Measurements from ENCODE around the gene ZNF445.
A peak's percentile ranks its signal among the peaks of the same experiment; 100 is the strongest.

ZNF445 gene

DNA sequence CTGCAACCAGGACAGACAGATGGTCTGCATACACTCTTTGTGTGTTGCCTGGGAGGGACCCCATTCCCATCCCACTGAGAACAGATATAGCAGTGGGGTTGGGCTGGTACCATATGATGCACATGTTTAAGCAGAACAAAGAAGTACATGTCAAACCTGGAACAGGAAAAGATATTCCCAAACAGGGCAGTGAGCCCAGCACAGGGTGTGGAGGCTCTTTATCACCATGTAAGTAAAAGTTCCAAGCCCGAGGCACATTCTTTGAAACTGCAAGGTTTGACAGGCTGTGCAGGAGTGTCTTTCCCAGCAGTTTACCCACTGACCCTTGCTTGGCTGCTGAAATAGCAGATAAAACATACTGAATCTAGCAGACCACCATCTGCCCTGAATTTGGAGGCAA is 5.3 kb upstream of the ZNF445 start:
- no peaks in the 10 kb centered on the region for H3F3A ChIP-seq (ENCODE audit: insufficient read depth)
- TF ChIP-seq, protein P1, sequence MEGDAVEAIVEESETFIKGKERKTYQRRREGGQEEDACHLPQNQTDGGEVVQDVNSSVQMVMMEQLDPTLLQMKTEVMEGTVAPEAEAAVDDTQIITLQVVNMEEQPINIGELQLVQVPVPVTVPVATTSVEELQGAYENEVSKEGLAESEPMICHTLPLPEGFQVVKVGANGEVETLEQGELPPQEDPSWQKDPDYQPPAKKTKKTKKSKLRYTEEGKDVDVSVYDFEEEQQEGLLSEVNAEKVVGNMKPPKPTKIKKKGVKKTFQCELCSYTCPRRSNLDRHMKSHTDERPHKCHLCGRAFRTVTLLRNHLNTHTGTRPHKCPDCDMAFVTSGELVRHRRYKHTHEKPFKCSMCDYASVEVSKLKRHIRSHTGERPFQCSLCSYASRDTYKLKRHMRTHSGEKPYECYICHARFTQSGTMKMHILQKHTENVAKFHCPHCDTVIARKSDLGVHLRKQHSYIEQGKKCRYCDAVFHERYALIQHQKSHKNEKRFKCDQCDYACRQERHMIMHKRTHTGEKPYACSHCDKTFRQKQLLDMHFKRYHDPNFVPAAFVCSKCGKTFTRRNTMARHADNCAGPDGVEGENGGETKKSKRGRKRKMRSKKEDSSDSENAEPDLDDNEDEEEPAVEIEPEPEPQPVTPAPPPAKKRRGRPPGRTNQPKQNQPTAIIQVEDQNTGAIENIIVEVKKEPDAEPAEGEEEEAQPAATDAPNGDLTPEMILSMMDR (IDR thresholded peaks at IDR 0.05; ENCODE audit: insufficient read depth, low read length, poor library complexity, severe bottlenecking): no peak
- no peak for TF ChIP-seq EZH2phosphoT487 (conservative IDR thresholded peaks at IDR 0.05; ENCODE audit: low read length)
- no peaks in the 10 kb centered on the region for H3K9me3 ChIP-seq (ENCODE audit: insufficient read depth, low read length)
- no peak overlapping the region for H3K4me2 ChIP-seq (ENCODE audit: low read depth, low read length, poor library complexity, severe bottlenecking)
- H3K9me2 ChIP-seq (replicated peaks; ENCODE audit: insufficient read depth, low read length): no peaks in the 10 kb centered on the region
- H3K27me3 ChIP-seq (ENCODE audit: low read length): no peaks in the 10 kb centered on the region
- H3K27ac ChIP-seq (ENCODE audit: low read depth, low read length): no peak overlapping the region
- no peak overlapping the region for H3K9ac ChIP-seq (ENCODE audit: low read length)
- H2AFZ ChIP-seq (ENCODE audit: low read depth, low read length, severe bottlenecking): no peak overlapping the region
- no peaks in the 10 kb centered on the region for H3K36me3 ChIP-seq (ENCODE audit: low read length)
- no peaks in the 10 kb centered on the region for H4K20me1 ChIP-seq (ENCODE audit: low read depth, low read length)
- H3K79me2 ChIP-seq (ENCODE audit: insufficient read depth, low read length): no peaks in the 10 kb centered on the region
- H3K4me3 ChIP-seq (ENCODE audit: insufficient read depth, low read length, poor library complexity, severe bottlenecking): no peak overlapping the region

DNA sequence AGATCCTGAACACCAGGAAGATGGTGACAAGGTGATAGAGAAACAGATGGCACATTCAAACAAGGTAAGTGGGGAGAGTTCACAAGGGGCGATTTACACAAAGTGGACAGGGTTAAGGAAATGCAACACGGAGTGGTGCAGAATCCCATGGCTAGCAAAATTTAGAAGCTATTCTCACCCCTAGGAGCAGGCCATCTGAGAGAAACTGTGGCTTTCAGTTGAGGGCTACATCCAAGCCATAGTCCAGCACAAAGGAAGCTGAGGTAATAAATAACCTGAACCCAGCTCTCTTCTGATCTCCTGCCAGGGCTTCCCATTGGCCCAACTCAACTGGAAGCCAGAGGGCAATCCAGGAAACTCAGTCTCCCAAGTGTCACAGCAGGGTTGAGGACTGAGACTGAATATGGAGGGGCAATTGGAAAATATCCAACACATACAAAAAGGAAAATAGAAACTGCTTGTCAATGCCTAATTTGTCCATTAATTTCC is 1.2 kb upstream of the ZNF445 start:
- Histone ChIP-seq H3K9ac (ENCODE audit: low read length) (no peak overlapping the region), H2AFZ (ENCODE audit: low read depth, low read length, severe bottlenecking) (no peak overlapping the region), H3K9me3 (ENCODE audit: insufficient read depth, low read length) (no peaks in the 10 kb centered on the region), H3K4me2 (ENCODE audit: low read depth, low read length, poor library complexity, severe bottlenecking) (no peak overlapping the region), H3K4me3 (ENCODE audit: insufficient read depth, low read length, poor library complexity, severe bottlenecking) (no peak overlapping the region), H3F3A (ENCODE audit: insufficient read depth) (peaks cover 6% of the 10 kb centered on the region; the same call in 1 of the 2 replicates), H3K27me3 (ENCODE audit: low read length) (no peaks in the 10 kb centered on the region), H4K20me1 (ENCODE audit: low read depth, low read length) (no peaks in the 10 kb centered on the region), H3K27ac (ENCODE audit: low read depth, low read length) (no peak overlapping the region), H3K9me2 (replicated peaks; ENCODE audit: insufficient read depth, low read length) (no peaks in the 10 kb centered on the region), H3K79me2 (ENCODE audit: insufficient read depth, low read length) (peaks cover 33% of the 10 kb centered on the region), H3K36me3 (ENCODE audit: low read length) (no peaks in the 10 kb centered on the region)
- no peak for TF ChIP-seq EZH2phosphoT487 (conservative IDR thresholded peaks at IDR 0.05; ENCODE audit: low read length)
- TF ChIP-seq, protein P1 (IDR thresholded peaks at IDR 0.05; ENCODE audit: insufficient read depth, low read length, poor library complexity, severe bottlenecking): no peak

DNA sequence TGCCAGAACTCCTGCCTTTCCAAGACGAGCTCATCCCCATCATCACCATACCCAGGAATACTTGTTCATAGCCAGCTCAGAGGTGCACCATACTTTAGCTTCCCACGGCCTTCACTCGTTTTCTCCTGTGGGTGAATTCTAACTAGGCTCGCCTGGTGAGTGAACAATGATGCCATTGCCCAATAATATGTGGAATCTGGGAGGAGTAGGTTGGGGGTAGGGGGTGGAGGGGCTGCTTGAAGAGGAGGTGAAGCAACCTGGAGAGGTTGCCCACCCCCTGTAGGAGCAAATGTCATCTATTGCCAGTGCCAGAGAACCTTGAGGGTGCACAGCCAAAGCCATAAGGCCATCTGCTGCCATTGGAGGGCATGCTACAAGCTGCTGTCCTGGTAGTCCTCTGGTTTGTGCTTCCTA is 592 bp upstream of the ZNF445 start:
- Histone ChIP-seq H3K9me2 (replicated peaks; ENCODE audit: insufficient read depth, low read length) (no peaks in the 10 kb centered on the region), H4K20me1 (ENCODE audit: low read depth, low read length) (no peaks in the 10 kb centered on the region), H2AFZ (ENCODE audit: low read depth, low read length, severe bottlenecking) (peak overlapping the region; percentile 94), H3K36me3 (ENCODE audit: low read length) (no peaks in the 10 kb centered on the region), H3F3A (ENCODE audit: insufficient read depth) (peaks cover 6% of the 10 kb centered on the region; the same call in 1 of the 2 replicates), H3K27me3 (ENCODE audit: low read length) (no peaks in the 10 kb centered on the region), H3K9me3 (ENCODE audit: insufficient read depth, low read length) (no peaks in the 10 kb centered on the region), H3K27ac (ENCODE audit: low read depth, low read length) (no peak overlapping the region), H3K4me3 (ENCODE audit: insufficient read depth, low read length, poor library complexity, severe bottlenecking) (peak overlapping the region; percentile 84), H3K9ac (ENCODE audit: low read length) (peak overlapping the region; percentile 65; the same call in 1 of the 2 replicates), H3K4me2 (ENCODE audit: low read depth, low read length, poor library complexity, severe bottlenecking) (peak overlapping the region; percentile 85), H3K79me2 (ENCODE audit: insufficient read depth, low read length) (peaks cover 36% of the 10 kb centered on the region)
- TF ChIP-seq, protein P1 (IDR thresholded peaks at IDR 0.05; ENCODE audit: insufficient read depth, low read length, poor library complexity, severe bottlenecking): no peak
- TF ChIP-seq EZH2phosphoT487 (conservative IDR thresholded peaks at IDR 0.05; ENCODE audit: low read length): no peak
